ENCODE results near the gene LHFPL2. TPM values are rescaled to one million over a fixed set of nuclear protein-coding genes. Genes with fewer than 3 reads are reported as not detected.

LHFPL2 gene
- total RNA-seq, 1 experiment from 2014 or later: 17.9 TPM

DNA sequence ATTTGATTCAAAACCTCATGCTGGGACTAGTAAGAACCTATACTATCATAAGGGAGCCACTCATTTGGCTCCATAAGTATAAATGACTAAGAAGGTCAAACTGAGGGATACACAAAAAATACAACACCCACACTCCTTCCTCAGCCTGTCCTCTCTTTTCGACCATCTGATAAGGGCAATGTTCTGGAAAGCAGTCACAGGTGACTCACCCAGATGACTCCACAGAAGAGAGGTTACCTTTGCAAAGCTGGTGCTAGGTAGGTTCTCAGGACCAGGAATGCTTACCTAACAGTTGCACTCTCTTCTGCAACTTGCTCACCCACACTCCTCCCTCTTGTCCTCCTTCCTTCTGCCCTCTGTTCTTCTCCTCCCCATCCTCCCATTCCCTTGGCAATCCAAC, 32.9 kb downstream of the LHFPL2 start (continued):
- TF ChIP-seq JUND (IDR thresholded peaks at IDR 0.05): peak; percentile 72

DNA sequence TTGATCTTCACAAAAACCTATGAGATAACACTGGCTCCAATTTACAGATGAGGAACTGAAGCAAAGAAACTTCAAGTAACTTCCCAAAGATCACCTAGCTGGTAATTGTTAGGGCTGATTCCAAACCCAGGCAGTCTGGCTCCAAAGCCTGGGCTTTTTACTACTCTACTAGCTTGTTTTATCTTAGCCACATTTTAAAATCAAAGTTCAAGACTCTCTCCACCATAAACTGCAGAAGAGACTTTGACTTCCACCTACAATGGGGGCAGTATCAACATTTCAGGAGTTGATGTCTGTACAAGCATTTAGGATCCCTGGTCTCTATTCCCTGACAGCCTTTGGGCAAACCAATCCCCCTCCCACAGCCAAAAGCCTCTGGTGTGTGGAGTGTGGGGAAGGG, 33.8 kb downstream of the LHFPL2 start:
- intact Hi-C loops (cut with micrococcal nuclease): no loop called here
- ChIA-PET RAD21 (ENCODE audit: low non-redundant PET in 1 of 2, low total read pairs in 2 of 2, uncharacterized antibody in 2 of 2, unreplicated experiment in 2 of 2) (no interaction called here), POLR2A (no interaction called here), CTCF (interaction anchor here (0.6 kb wide), 1 partner anchor 352 kb away, joined by 3 read pairs; no protein-coding TSS in a partner anchor)
- TF ChIP-seq ELF1 (IDR thresholded peaks at IDR 0.05; ENCODE audit: borderline replicate concordance, low read depth) (no peak), CBX3 (IDR thresholded peaks at IDR 0.05; ENCODE audit: low read depth) (no peak), ZNF274 (IDR thresholded peaks at IDR 0.05; ENCODE audit: low read depth, low read length) (no peak)
- Histone ChIP-seq H3K36me3 (ENCODE audit: control insufficient read depth in 1 of 2, insufficient read depth in 2 of 2, low read length in 2 of 2) (no peaks in the 10 kb centered on the region), H2AFZ (ENCODE audit: low read depth, low read length, poor library complexity, severe bottlenecking) (no peak overlapping the region), H3K4me1 (ENCODE audit: control insufficient read depth in 1 of 2, insufficient read depth in 2 of 2, low read length in 2 of 2) (peaks cover 0 to 19% of the 10 kb centered on the region in 2 experiments; a peak in 3 of 4 replicates), H3K27ac (ENCODE audit: low read depth, low read length) (no peak overlapping the region), H3K4me3 (replicated peaks in 1 of 2; ENCODE audit: low read depth in 1 of 2, low read length in 2 of 2) (no peak overlapping the region), H3K4me2 (ENCODE audit: low read length) (no peak overlapping the region), H3K79me2 (ENCODE audit: insufficient read depth, low read length) (no peaks in the 10 kb centered on the region), H3K9ac (ENCODE audit: low read length) (no peak overlapping the region), H3K9me3 (ENCODE audit: control insufficient read depth in 1 of 2, insufficient read depth in 1 of 2, low read depth in 1 of 2, low read length in 2 of 2) (no peaks in the 10 kb centered on the region), H3K9me2 (ENCODE audit: insufficient read depth) (no peaks in the 10 kb centered on the region), H3K27me3 (ENCODE audit: insufficient read depth, low read length) (no peaks in the 10 kb centered on the region), H4K20me1 (ENCODE audit: insufficient read depth) (no peaks in the 10 kb centered on the region)
- no peak for ATAC-seq
- DNase-seq (ENCODE audit: low read depth, low spot score): no peak
- no TSS peak for BruUV-seq (replicated peaks)

- ATAC-seq (no peak), DNase-seq (ENCODE audit: low read depth, low spot score) (no peak)
- Histone ChIP-seq H3K4me1 (ENCODE audit: control insufficient read depth in 1 of 2, insufficient read depth in 2 of 2, low read length in 2 of 2) (peaks cover 0 to 19% of the 10 kb centered on the region in 2 experiments; a peak in 3 of 4 replicates), H3K9me3 (ENCODE audit: control insufficient read depth in 1 of 2, insufficient read depth in 1 of 2, low read depth in 1 of 2, low read length in 2 of 2) (no peaks in the 10 kb centered on the region), H3K4me2 (ENCODE audit: low read length) (no peak overlapping the region), H3K36me3 (ENCODE audit: control insufficient read depth in 1 of 2, insufficient read depth in 2 of 2, low read length in 2 of 2) (no peaks in the 10 kb centered on the region), H3K9me2 (ENCODE audit: insufficient read depth) (no peaks in the 10 kb centered on the region), H3K79me2 (ENCODE audit: insufficient read depth, low read length) (no peaks in the 10 kb centered on the region), H3K27ac (ENCODE audit: low read depth, low read length) (no peak overlapping the region), H4K20me1 (ENCODE audit: insufficient read depth) (no peaks in the 10 kb centered on the region), H2AFZ (ENCODE audit: low read depth, low read length, poor library complexity, severe bottlenecking) (no peak overlapping the region), H3K4me3 (replicated peaks in 1 of 2; ENCODE audit: low read depth in 1 of 2, low read length in 2 of 2) (no peak overlapping the region), H3K9ac (ENCODE audit: low read length) (no peak overlapping the region), H3K27me3 (ENCODE audit: insufficient read depth, low read length) (no peaks in the 10 kb centered on the region)
- no TSS peak for BruUV-seq (replicated peaks)
- intact Hi-C loops (cut with micrococcal nuclease): no loop called here
- ChIA-PET CTCF (no interaction called here), POLR2A (no interaction called here), RAD21 (ENCODE audit: low non-redundant PET in 1 of 2, low total read pairs in 2 of 2, uncharacterized antibody in 2 of 2, unreplicated experiment in 2 of 2) (no interaction called here)
- TF ChIP-seq EZH2 (IDR thresholded peaks at IDR 0.05): no peak
- no peak for TF ChIP-seq POLR2A (IDR thresholded peaks at IDR 0.05; ENCODE audit: borderline replicate concordance, extremely low read depth, insufficient read depth, insufficient read length)
Observed at GRCh38 chr5:78613756-78614155, 34.8 kb downstream of the LHFPL2 start.
